ENCODE measurements around the gene TMEM255B.
A peak's percentile ranks its signal among the peaks of the same experiment; 100 is the strongest.

The TMEM255B gene

DNA sequence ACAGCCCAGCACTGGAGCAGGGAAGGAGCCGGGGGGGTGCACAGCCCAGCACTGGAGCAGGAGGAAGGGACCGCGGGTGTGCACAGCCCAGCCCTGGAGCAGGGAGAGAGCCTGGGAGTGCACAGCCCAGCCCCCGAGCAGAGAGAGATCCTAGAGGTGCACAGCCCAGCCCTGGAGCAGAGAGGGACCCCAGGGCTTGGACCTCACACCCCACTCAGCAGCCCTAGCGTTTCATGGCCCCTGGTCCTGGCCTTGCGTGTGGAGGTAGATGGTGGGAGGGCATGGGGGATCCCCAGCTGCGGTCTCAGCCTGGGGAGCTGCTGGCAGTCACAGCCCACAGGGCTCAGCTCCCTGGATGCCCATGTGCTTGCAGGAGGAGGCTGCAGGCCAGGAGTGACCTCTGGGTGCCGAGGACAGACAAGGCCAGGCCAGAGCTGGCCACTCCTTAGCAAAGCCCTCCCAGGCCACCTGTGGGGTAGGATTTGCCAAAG lies 79.7 kb downstream of the TMEM255B start:
- DNase-seq, result no peak

DNA sequence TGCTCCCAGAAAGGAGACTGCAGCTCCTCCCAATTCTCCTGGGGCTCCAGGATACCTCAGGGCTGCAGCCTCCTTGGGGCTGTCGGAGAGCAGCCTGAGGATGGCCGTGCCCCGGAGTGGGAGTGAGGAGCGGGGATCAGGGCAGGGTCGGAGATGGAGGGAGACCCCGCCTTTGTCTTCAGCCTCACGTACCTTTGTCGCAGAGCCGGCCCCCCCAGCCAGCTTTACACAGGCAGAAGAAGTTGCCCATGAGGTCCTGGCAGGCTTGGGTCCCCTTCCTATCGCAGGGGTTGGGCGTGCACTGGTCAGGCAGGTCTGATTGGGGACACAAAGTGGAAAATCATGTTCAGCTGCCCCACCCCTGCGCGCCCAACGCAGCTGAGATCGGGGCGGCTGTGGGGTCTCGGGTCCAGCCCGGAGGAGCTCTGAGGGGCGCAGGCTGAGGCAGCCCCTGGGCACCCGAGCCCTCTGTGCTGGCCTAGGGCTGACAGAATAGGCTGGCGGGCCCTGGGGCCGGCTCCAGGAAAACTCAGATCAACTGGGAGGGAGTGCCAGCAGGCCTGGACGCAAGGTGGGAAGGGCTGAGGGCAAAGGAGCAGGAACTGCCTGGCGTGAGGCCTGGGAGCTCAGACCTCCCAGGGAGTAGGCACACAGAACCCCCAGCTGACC lies 80.6 kb downstream of the TMEM255B start:
- DNase-seq, result no peak

GRCh38 chr13:113840541-113841352 lies 81.7 kb downstream of the TMEM255B start:
- DNase-seq, result no peak

DNA sequence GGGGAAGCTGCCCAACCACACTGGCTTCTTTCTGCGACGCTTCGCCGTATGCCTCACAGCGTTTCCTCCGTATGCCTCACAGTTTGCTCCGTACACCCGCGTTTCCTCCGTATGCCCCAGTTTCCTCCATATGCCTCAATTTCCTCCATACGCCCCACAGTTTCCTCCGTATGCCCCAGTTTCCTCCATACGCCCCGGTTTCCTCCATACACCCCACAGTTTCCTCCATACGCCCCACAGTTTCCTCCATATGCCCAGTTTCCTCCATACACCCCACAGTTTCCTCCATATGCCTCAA lies 82.3 kb downstream of the TMEM255B start:
- no peak for DNase-seq

- no peak for DNase-seq
Observed at GRCh38 chr13:113842336-113843062, 83.5 kb downstream of the TMEM255B start.

GRCh38 chr13:113843063-113843654 lies 84.1 kb downstream of the TMEM255B start:
- no peak for DNase-seq

DNA sequence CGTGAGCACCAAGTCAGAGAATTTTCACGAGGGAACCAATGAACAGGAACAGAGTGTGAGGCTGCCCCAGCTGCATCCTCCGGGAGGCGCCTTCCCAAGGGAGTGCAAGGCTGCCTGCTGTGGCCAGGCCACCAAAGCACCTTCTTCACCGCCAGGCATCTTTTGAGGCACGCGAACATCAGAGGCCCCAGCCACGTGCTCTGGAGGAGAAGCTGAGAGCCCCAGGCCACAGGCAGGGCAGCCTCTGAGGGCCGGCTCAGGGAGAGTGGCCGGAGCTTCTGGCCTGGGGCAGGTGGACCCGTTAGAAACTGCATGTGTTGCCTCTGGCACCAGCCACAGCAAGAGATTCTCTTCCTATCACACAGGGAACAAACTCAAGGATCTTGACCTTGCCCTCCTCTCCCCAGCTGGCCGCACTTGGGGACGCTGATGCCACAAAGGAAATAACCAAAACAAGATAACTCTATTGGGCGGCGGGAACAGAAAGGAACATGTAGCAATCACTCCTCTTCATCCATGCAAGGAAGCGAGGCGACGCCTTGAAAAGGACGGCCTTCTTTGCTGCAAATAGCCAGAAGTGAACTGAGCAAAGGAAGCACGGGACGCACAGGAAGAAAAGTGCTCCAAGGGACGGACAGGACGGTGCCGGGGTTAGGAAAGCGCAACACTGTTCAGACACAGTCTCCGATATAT lies 85.0 kb downstream of the TMEM255B start:
- DNase-seq, result no peak

- no peak for DNase-seq
Observed at GRCh38 chr13:113845055-113845454, 86.0 kb downstream of the TMEM255B start.

GRCh38 chr13:113845723-113846635 lies 87.0 kb downstream of the TMEM255B start:
- DNase-seq, result no peak

GRCh38 chr13:113846636-113847318 lies 87.8 kb downstream of the TMEM255B start:
- DNase-seq, result peak in 1 of 2 donors; percentile 14

DNA sequence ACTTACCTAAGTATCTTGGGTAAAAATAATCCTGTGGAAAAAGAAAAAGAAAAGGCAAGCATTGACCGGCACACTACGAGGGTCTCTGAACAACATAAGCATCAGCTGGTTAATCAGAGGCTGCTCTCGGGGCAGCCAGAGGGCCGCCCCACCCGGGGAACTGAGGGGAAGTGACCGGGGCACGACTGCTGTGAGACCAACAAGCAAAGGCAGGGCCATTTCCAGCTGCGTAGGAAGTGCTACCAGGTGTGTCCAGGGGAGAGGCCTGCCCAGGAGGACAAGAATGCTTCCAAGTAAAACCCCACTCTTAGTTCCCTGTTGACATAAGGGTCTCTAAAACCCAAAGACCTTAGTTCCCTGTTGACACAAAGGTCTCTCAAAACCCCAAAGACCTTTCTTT lies 89.0 kb downstream of the TMEM255B start:
- no peak for DNase-seq

DNA sequence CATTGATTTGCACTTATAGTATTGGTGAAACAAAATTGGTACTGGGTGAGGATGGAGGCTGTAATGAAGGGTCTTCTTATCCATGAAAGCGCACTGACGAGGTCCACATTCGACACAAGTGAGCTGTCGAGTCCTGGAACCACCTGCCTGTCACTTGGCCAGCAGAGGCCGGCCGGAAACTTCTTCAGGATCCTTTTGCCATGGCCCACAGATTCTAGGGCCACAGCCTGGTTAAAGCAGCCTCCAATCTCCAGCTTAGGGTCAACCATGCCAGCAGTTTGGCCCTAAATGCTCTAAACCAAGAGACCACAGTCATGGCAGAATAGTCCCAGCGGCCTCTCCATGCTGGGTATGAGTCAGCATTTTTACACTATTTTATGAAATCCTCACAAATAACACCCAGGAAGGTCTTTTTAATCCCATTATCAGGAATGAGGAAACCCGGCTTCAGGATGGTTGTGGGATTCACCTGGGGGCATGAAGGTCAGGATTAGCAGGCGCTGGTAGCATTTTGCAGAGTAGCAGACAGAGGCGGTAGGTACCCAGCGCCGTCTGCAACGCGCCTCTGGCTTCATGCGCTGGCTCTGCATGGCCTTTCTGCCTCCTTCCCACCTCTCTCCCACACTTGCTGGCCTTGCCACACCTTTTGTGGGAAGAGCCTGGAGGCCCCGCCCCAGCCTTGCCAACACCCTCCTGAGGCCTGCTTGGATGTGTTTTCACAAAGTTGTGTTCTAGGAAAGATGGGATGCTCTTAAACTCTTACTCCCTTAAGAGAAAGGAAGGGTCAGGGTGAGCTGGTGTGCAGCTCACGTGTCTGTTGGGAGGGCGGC lies 89.6 kb downstream of the TMEM255B start:
- no peak for DNase-seq

GRCh38 chr13:113849546-113849945 lies 90.5 kb downstream of the TMEM255B start:
- no peak for DNase-seq

DNA sequence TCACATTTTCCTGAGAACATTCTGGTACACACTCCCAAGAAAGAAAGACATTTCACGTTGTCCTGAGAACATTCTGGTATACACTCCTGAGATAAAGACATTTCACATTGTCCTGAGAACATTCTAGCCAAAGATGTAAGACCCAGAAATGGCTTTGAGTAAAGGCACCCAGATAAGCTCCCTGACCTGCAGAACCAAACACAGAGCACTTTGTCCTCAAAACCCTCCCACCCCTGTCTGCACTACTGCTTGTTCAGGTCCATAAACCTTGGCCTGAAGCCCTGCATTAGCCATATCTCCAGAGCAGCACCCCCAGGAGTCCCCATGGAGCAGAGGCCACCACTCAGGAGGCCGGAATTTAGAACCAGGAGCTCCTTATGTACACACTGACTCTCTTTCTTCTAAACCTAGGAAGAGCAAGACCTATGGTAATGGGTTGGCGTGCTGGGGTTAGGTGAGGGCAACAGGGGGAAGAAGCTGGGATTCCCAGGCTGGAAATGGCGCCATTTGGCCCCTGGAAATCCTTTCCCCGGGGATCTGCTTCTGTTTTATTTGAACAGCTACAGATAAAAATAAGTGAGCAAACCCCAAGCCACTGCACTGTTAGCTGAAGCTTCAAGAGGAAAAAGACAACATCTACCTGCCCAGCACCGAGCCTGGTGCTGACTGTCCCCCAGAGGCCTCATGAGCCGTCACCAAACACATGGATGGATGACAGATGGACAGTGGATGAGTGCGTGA lies 91.1 kb downstream of the TMEM255B start:
- no peak for DNase-seq

GRCh38 chr13:113850722-113851479 lies 91.9 kb downstream of the TMEM255B start:
- DNase-seq, result no peak

DNA sequence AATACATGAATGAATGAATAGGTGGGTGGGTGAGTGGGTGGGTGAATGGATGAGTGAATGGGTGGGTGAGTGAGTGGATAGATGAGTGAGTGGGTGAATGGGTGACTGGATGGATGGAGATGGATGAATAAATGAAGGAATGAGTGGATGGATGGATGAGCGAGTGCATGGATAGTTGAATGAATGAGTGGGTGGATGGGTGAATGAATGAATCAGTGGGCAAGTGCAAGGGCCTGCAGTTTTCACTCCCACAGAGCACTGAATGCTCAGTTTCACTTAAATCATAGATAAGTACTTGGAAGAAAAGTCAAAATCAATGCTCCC lies 92.4 kb downstream of the TMEM255B start:
- no peak for DNase-seq

GRCh38 chr13:113851826-113852535 lies 93.0 kb downstream of the TMEM255B start:
- no peak for DNase-seq

All from activated CD4-positive, alpha-beta T cell treated with anti-CD3 and anti-CD28 coated beads for 4 hours (primary cell).